SK-N-MC (cell line): ENCODE measurements around the gene CUEDC2.

Experiments
- EZH2 ChIP-seq: fragments of 200-600 bp; sonication (generic); IDR thresholded peaks from one replicate; pipeline ENCODE4 v1.6.1; 2017; ENCODE audit warnings: antibody characterized with exemption
- POLR2AphosphoS5 ChIP-seq: IDR thresholded peaks from 2 replicates; pipeline ENCODE4 v1.6.1; 2012; ENCODE audit warnings: mild to moderate bottlenecking, low read depth, low read length, borderline replicate concordance

GRCh38 chr10:102462512-102463054 lies 30.2 kb upstream of the CUEDC2 start:
- TF ChIP-seq POLR2AphosphoS5 (no peak), EZH2 (no peak)
